ENCODE data around the gene CLCN6.

Gene CLCN6

GRCh38 chr1:11888877-11889208 is 82.9 kb downstream of the CLCN6 start:
- ChIA-PET POLR2A (no interaction called here), CTCF (interaction anchor here (1.3 kb wide), 1 partner anchor 19 kb away, joined by 3 read pairs; no protein-coding TSS in a partner anchor)
- no peak for DNase-seq (ENCODE audit: extremely low spot score)
- TF ChIP-seq, protein P1, sequence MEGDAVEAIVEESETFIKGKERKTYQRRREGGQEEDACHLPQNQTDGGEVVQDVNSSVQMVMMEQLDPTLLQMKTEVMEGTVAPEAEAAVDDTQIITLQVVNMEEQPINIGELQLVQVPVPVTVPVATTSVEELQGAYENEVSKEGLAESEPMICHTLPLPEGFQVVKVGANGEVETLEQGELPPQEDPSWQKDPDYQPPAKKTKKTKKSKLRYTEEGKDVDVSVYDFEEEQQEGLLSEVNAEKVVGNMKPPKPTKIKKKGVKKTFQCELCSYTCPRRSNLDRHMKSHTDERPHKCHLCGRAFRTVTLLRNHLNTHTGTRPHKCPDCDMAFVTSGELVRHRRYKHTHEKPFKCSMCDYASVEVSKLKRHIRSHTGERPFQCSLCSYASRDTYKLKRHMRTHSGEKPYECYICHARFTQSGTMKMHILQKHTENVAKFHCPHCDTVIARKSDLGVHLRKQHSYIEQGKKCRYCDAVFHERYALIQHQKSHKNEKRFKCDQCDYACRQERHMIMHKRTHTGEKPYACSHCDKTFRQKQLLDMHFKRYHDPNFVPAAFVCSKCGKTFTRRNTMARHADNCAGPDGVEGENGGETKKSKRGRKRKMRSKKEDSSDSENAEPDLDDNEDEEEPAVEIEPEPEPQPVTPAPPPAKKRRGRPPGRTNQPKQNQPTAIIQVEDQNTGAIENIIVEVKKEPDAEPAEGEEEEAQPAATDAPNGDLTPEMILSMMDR (IDR thresholded peaks at IDR 0.05; ENCODE audit: control extremely low read depth, extremely low read depth, low read depth, missing control alignments) = no peak

DNA sequence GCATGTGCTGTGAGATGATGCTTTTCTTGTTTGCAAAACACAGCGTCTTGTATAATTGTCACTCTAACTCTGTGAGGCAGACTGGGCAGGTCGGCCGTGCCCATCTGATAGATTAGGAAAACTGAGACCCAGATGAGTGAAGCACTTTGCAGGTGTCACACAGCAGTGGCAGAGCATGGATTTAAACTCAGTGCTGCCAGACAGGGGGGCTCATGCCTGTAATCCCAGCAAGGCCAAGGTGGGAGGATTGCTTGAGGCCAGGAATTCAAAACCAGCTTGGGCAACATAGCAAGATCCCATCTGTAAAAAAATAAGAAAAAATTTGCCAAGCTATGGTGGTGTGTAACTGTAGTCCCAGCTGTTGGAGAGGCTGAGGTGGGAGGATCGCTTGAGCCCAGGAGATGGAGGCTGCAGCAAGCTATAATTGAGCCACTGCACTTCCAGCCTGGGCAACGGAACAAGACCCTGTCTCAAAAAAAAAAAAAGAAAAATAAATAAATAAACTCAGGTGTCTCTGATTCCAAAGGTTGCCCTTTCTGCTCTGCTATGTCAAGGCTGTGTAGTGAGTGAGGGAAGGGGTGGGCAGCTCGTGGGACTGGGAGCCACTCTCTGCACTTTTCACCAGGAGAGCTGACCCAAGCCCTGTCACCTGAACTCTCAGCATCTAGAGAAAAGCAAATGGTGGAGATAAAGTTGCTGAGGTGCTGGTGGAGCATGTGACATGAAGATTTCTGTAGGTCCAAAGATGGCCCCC is 85.6 kb downstream of the CLCN6 start:
- TF ChIP-seq, protein P1 (IDR thresholded peaks at IDR 0.05; ENCODE audit: control extremely low read depth, extremely low read depth, low read depth, missing control alignments) = no peak
- DNase-seq (ENCODE audit: extremely low spot score) = no peak
- ChIA-PET CTCF (interaction anchor here (1.0 to 4.4 kb wide), 11 partner anchors 20 to 854 kb away, joined by 3 to 49 read pairs (median 3); partner anchors contain the start of gene NPPA), POLR2A (interaction anchor here (1.0 to 1.2 kb wide), 2 partner anchors 16 to 19 kb away, joined by 3 to 8 read pairs; no protein-coding TSS in a partner anchor)
